NCI-H2196 treated with DMSO at 0.1 percent for 48 hours (cell line): Measurements from ENCODE around the gene CMYA5.

Experiments
- DNase-seq: peaks from one replicate; lab custom pipeline; 2025; ENCODE audit not compliant: unreplicated experiment; lab: John Stamatoyannopoulos, UW

Gene CMYA5

DNA sequence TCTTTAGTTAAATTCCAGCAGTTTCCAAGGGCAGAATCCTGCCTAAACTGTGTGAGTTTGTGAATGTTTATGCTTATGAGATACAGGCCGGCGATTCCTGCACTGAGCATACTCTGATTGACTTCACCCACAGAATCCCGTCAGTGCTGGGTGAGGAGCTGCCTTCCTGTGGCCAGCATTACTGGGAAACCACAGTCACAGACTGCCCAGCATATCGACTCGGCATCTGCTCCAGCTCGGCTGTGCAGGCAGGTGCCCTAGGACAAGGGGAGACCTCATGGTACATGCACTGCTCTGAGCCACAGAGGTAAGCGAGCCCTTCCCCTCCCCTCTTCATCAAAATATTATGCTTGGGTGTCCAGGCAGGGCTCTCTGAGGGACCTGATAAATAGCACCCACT, 103.7 kb downstream of the CMYA5 start:
- DNase-seq, result no peak

DNA sequence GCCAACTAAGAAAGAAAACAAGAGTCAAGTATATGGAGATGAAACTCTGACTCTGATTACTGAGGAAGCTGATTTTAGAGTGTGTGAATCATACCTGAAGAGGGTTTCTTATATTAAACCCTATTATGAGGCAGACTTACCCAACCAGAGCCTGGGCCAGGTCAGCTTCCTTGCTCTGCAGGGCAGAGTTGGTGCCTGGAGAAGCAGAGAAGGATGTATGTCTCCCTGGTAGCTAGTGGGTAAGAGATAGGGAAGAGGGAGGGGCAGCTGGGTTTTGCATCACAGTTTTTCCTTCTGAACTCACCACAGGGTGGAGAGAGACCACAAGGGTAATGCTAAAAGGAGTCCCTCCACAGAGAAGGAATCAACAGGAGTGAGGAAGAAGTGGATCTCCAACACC, 104.1 kb downstream of the CMYA5 start:
- DNase-seq, result no peak

DNA sequence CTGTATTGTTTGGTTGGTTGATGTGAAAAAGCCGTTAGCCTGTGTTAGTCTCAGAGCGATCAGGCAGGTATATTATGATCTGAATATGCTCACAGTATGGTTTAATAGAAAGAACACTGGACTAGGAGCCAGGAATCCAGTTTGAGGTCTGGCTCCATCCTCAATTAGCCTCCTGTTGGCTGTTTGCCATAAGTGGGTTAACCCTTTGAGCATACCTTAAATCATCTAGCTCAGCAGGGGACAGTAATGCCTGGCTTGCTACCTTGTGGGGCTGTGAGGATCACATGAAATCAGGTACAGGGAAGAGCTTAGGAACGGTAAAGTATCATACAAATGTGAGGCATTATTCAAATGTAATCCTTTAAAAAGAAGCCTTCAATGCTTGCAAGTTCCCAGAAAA, 104.7 kb downstream of the CMYA5 start:
- no peak for DNase-seq

DNA sequence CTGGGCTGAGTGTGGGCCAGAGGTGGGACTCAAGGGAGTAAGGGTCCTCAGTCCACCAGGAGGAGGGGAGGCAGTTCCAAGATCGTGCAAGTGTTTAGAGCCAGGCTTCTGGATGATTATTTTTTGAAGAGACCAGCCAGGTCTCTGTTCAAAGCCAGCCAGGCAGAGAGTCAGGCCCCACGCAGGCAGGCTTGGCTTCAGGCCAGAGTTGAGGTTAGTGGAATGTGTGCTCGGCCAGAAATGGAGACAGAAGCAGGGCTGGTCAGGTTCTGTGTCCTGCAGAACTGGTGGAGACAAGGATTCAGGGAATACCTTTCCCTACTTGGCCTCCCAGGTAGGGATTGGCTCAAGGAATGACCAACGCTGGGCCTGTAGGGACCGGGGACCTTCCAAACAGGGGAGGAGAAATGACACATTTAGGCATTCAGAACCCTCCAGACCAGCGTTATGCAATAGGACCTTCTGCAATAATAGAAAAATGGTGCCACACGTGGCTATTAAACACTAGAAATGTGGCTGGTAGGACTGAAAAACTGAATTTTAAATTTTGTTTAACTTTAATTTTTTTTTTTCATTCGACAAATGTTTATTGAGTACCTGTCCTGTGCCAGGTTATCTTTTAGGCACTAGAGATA, 106.2 kb downstream of the CMYA5 start:
- DNase-seq, result no peak

DNA sequence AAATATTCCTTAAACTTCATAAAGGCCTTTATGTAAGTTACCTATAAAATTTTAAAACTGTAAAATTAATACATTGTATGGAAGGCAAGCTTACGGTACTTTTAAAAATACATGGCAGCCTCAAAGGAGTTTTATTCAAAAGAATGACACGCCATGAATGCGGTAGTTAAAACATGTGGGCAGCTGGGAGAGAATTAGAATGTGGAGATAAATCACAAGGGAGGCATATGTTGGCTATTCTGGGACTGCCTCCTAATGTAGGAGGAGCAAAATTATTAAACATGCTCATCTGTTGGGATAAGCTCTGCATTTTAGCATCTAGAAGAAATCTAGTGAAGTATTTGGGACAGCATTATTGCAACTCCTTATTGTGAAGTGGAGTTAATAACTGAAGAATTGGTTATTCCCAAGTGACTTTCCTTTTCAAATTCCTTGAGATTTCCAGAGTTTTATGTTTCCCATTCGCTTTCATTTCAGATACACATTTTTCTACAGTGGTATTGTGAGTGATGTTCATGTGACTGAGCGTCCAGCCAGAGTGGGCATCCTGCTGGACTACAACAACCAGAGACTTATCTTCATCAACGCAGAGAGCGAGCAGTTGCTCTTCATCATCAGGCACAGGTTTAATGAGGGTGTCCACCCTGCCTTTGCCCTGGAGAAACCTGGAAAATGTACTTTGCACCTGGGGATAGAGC, 109.4 kb downstream of the CMYA5 start:
- DNase-seq, result no peak

DNA sequence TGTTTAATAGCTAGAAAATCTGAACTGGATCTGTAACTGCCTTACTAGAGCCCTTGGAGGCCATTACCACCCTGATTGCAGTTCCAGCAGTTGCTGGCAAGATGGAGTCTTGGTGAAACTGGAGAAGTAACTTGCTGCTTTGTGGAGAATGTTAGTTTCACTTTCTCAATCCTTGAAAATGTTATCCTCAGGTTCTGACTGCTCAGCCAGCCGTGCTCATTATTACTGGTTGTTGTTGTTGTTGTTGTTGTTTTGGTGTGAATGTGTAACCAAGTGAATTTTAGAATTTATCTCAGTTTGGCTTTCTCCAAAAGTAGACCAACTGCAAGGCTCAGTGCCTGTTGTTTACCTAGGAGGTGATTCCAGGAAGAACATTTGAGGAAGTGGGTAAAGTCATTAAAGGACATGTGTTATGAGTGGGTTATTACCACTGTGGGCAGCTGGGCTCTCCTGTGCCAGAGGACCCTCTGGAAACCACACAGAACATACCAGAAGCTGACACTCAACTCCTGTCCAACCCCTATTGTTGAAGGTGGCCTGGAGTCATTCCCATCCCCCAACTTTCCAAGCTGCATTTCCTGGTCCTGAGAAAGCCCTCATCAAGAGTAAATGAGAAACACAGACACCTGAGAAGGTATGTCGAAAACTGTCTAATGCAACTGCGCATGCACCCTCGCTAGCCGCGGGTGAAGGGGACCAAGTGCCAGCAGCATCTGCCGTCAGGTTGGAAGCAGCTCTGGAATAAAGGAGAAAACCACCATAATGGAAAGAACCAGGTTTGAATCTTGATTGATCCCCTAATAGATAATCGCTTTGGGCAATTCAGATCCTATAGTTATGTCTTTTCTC, 111.6 kb downstream of the CMYA5 start:
- DNase-seq, result peak; percentile 32

DNA sequence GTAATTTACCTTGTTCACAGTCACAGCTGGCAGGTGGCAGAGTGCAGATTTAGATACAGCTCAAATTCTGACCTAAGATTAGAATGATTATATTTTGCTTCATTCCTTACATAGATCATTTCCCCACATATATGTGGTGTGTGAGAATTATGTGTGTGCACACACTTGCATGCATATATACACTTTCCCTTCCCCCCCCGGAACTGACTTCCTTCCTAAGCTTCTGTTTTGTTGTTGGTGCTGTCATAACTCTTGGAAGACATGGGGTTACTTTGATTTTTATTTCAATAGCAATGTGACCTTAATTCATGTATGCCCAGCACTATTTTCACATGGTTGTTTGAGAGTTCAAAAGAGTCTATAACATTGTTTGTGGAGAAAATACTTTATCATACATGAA, 112.8 kb downstream of the CMYA5 start:
- no peak for DNase-seq

DNA sequence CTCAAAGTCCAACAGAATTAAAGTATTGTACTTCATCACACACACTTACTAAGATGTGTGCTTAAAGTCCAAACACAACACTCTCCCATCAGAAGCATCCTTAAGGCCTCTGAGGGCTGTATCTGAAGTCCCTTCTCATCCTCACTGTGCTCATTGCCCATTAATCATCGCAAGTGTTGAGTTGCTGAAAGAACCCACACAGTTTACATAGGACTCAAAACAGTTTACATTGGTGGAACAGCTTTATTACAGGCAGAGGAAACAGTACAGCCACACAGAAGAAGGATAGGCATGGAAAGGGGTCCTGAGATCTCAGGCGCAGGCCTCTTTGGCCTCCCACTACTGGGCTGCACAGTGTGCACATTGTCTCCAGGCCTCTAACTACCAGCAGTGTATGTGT, 113.4 kb downstream of the CMYA5 start:
- no peak for DNase-seq

DNA sequence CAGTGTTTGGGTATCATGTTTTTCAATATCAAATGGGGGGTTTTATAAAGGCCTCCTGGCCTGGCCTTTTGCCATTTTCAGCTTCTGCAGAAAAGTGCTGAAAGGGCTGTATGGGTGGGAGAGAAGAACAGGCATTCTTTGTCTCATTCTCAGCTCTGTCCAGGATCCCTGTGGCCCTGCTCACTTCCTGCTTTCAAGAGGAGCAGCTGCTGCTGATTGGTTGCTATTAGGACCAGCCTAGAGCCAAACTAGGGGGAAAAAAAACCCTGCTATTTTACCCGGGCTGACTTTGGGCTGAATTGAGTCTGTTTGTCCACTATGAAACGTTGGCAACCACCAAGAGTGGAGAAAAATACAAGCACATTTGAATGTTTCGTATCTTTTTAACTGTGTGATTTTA, 117.1 kb downstream of the CMYA5 start:
- DNase-seq, result no peak

DNA sequence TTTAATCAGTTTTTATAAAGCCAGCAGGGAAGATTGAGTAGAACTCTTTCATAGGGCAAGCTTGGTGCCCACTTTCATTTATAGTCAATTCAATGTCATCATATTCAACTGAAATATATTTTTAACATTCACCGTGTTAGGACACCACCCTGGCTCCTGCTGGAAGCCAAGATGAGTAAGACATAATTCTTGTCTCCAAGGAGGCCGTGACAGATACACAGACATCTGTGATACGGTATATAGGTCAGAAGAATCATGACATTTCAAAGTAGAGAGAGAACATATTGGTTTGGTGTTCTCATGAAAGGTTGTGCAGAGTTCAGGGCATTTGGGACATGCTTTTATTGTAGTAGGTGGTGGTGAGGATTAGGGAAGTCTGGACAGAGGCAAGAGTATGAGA, 120.1 kb downstream of the CMYA5 start:
- DNase-seq, result no peak

DNA sequence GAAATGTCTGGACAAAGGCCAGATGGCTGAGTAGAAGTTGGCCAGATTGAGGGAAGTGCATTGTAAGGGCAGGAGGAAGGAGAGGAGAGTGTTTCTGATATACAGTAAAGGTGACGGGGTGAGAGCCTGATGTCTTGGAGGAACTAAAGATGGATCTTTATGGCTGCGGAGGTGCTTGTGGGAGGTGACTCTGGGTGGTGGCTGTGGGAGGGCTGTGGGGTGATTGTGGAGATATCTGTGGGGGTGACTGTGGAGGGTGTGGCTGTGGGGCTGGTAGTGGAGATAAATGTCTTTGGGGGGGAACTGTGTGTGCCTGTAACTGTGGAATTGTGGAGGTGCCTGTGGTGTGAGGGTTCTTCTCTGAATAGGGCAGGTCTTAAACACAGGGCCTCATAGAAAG, 121.4 kb downstream of the CMYA5 start:
- DNase-seq, result no peak

DNA sequence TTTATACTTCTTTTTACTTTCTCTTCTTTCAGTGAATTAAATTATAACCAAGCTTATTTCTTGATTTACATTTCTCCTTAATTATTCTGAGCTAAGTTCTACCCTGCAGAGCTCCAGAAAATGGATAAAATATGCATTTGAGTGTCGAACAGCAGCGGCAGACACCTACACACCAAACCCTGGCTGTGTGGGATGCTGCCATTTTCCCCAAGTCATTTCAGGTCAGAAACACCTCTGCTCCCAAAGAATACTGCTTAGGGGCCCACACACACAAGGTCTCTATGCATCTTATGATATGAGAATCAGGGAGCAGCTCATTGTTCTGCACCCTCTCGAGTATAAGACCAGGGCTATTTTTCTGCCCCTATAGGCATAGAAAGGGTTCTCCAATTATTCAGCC, 122.3 kb downstream of the CMYA5 start:
- no peak for DNase-seq

DNA sequence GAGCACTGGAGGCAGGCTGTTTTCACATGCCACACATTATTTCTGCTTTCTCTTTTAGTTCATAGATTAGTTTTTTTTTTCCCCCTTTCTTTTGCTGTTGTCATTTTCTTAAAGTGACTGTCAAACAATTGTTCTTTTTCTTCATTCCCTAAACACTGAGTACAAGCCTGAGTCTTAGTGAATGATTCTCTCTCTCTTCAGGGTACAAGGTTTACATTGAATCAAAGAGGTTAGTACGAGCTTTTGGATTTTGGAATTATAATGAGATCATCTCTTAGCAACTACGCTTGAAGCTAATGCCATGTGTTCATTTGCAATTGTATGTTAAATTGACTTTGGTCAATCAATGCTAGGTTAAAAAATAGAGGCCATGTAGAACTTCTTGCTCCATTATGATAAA, 125.1 kb downstream of the CMYA5 start:
- DNase-seq, result no peak

DNA sequence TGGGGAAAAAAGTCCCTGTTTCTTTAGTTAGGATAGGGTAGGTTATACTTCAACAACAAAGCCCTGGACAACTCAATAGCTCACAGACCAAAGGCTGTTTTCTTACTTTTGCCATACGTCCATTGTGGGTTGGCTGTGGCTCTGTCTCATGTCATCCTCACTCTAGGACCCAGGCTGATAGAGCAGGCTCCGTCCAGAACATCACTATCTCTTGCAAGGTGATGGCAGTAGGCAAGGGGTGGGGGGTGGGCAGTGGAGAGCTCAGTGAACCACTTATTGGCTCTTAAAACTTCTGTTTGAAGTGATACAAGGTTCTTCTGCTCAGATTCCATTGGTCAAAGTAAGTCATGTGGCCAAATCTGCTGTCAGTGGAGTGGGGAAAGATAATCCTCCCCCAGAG, 126.4 kb downstream of the CMYA5 start:
- DNase-seq, result no peak

DNA sequence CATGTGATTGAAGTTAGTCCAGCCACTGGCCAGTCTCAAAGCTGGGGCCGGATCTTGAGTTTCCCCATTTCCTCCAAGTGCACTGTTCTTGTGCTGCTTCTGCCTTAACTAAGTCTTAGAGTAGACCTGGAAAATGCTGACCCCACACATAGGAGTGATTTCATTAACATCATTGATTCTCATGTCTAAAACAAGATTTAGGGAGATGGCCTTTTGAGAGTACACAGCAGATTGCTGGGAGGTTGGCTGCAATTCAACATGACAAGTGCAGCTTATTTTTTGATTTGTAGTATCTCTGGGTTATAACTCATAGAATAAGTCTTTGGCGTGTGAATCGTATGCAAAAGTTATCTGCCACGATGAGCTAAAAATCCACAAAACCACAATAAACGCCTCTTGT, 131.0 kb downstream of the CMYA5 start:
- DNase-seq, result no peak

DNA sequence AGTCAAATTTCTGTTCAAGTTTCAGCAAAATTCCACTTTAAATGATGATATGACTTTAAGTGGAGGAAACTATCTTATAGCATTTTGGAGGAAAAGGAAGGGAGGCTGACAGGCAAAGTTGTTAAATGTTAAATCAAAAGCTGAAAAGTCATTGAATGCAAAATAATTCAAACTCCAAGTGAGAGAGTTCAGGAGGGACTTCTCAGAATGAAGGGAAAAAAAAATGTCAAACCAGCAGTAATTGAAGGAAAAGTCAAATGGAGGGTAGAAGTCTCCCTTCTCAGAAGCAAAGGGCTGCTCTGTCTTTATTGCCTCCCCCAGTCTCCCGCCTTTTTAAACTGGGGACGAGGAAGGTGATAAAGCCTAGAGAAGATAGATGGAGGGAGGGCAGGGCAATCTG, 134.8 kb downstream of the CMYA5 start:
- DNase-seq, result no peak

DNA sequence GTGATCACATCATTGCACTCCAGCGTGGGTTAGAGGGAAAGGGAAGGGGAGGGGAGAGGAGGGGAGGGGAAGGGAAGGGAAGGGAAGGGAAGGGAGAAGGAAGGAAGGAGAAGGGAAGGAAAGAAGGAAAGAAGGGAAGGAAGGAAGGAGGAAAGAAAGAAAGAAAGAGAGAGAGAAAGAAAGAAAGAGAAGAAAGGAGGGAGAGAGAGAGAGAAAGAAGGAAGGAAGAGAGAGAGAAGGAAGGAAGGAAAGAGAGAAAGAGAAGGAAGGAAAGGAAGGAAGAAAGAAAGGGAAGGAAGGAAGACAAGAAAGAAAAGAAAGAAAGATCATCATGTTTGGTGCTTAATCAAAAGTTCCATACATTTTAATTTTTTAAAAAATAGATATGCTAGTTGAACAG, 136.2 kb downstream of the CMYA5 start:
- DNase-seq, result no peak

DNA sequence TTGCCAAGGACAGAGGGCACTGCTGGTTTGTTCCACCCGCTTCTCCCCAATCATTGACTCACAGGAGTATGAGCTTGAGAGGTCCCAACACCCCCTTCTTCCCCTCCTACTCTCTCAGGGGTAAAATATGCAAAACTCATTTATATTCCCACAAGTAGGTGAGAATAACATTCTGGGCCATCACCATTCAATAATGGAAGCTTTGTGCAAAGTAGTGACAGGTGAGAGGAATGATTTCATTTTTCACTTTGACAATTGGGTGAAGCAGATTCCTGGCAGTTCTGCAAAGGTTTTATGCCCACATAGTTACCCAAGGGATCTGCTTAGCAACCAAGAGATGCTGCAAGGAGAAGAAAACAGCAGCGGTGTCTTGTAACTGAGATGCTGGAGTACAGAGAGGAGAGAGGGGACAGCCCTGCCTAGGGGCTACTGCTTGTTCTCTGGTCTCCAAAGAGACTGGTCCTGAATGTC, 137.6 kb downstream of the CMYA5 start:
- DNase-seq, result no peak

DNA sequence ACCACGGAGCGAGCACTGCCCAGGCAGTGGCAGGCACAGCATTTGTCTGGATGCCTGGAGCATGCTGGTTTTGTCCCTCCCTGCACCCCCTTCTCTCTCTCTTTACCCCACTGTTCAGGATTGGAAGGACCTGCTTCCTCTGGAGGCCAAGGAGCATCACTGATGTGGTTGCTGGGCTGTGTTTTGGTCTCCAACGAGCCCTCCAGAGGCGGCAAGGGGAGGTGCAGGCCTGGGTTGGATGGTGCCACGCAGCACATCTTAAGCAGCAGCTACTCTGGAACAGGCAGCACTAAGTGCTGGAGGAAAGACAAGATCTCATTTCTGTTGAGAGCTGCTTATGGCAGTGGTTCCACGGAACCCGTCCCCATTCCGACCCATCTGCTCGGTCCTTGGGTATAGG, 139.6 kb downstream of the CMYA5 start:
- DNase-seq, result no peak

DNA sequence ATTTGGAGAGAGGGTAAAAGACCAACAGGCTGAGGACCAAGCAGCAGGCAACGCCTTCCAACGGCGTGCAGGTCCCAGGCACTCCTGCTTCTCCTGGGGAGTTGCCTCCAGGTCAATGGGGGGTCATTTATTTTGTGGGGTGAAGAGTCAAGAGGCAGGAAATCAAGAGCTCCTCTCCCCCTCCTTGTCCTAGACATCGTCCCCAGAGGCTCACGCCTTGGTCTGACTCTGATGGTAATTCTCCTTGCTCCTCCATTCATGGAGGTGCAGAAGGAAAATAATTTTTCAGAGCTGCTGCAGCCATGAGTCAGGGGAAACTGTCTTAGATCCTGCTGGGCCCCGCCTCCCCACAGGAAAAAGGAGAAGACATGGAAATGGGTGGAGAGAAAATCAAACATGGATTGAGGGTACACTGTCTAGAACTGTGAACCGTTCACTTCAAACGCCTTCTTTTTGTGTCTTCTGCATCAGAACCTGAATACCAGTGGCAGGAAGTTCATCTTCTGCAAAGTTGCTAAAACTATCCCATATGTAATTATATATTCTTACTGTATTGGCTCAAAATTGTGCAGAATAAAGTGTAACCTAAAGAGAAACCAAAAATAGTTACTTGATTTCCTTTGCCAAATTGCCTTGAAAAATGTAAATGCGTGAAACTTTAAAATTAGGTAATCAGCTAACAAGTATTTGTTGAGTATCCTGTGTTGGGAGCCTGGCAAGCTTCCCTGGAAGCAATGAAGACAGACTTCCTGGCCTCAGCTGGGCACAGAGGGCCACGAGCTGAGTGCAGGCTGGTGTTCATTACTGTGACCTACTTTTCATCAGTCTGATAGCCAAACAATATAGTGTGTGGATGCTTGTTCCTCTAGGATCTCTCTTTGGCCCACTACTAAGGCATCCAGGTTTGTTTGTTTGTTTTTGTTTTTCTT, 142.0 kb downstream of the CMYA5 start:
- DNase-seq, result no peak

DNA sequence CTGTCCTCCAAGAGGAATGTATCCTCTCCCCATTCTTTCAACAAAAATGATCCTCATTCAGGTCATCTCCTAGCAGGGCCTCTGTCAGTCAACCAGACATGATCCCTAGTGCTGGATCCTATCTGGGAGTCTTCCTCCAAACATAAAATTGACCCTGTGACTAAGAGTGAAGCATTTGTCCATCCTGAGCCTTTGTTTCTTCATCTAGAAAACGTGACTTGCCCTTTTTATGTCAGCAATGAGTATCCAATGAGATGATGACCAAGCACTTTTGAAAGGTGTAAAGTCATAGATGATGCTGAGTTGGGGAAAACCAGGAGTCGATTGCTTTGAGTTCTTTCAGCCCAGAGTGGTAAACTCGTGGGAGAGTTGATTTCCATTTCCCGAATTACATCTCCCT, 143.3 kb downstream of the CMYA5 start:
- no peak for DNase-seq
